Measurements from ENCODE around the gene CACNA1S. TPM values are rescaled to one million over a fixed set of nuclear protein-coding genes. Genes with fewer than 3 reads are reported as not detected.

CACNA1S gene
- total RNA-seq, 1 experiment from 2014 or later, result not detected

- no peak overlapping the region for H3K14ac ChIP-seq (ENCODE audit: insufficient read depth, low read length)
- H4K91ac ChIP-seq (ENCODE audit: insufficient read length, low read depth, low read length), result no peak overlapping the region
- no peaks in the 10 kb centered on the region for H3K27me3 ChIP-seq (ENCODE audit: insufficient read depth, low read length)
- H3K4me3 Mint-ChIP-seq, result no peak overlapping the region
- no peak overlapping the region for H2BK20ac ChIP-seq (ENCODE audit: low read depth, low read length, poor library complexity, severe bottlenecking)
- H3K27ac ChIP-seq (ENCODE audit: insufficient read length, low read depth, low read length), result no peak overlapping the region
- no peak overlapping the region for H3K4me2 ChIP-seq (ENCODE audit: insufficient read depth, insufficient read length, low read length)
- H2AFZ ChIP-seq (ENCODE audit: low read length), result no peak overlapping the region
- H3K4me1 Mint-ChIP-seq, result peaks cover 5 to 18% of the 10 kb centered on the region in 2 experiments
- H3K9me3 Mint-ChIP-seq, result no peaks in the 10 kb centered on the region
- H3K56ac ChIP-seq (ENCODE audit: insufficient read length, low read depth, low read length), result no peak overlapping the region
- H2BK5ac ChIP-seq (ENCODE audit: insufficient read length, low read length), result no peak overlapping the region
- H4K20me1 ChIP-seq (ENCODE audit: control insufficient read depth, insufficient read depth, insufficient read length), result no peaks in the 10 kb centered on the region
- no peaks in the 10 kb centered on the region for H3K36me3 Mint-ChIP-seq (ENCODE audit: insufficient read depth in 1 of 3, low read depth in 3 of 3)
- no peak overlapping the region for H2BK120ac ChIP-seq (ENCODE audit: low read depth, low read length, poor library complexity, severe bottlenecking)
- no peak overlapping the region for H3T11ph ChIP-seq (ENCODE audit: low read length)
- TF ChIP-seq CTCF (conservative IDR thresholded peaks at IDR 0.05), result no peak
- H4K5ac ChIP-seq (ENCODE audit: insufficient read length, low read depth, low read length), result no peak overlapping the region
- WGBS (ENCODE audit: extremely low coverage, insufficient read length, low lambda C conversion rate), result no CpG with 5 or more reads among the region's 5 CpGs
- peaks cover 8% of the 10 kb centered on the region for H3K27me3 Mint-ChIP-seq (ENCODE audit: low read depth)
- no peaks in the 10 kb centered on the region for H3K79me2 ChIP-seq (ENCODE audit: insufficient read depth, low read length)
- H3K27ac Mint-ChIP-seq, result no peak overlapping the region
- no peak for DNase-seq
- H3K4me1 ChIP-seq (ENCODE audit: insufficient read depth, low read length), result no peaks in the 10 kb centered on the region
- no peaks in the 10 kb centered on the region for H3K9me3 ChIP-seq (ENCODE audit: control insufficient read depth, low read depth, low read length)
- no peak overlapping the region for H3K4ac ChIP-seq (ENCODE audit: low read depth, low read length)
- no peaks in the 10 kb centered on the region for H3K23me2 ChIP-seq (ENCODE audit: insufficient read length, low read depth, low read length, poor library complexity, severe bottlenecking)
- no peak overlapping the region for H3K18ac ChIP-seq (ENCODE audit: insufficient read length, low read depth, low read length)
- H4K8ac ChIP-seq (replicated peaks; ENCODE audit: insufficient read length, low read depth, low read length), result no peak overlapping the region
- H3K9ac ChIP-seq (ENCODE audit: extremely low read depth, insufficient read length, low read length), result no peak overlapping the region
- H2BK15ac ChIP-seq (ENCODE audit: low read depth, low read length), result no peak overlapping the region
- no peak overlapping the region for H2BK12ac ChIP-seq (ENCODE audit: insufficient read length, low read depth, low read length)
- H3K23ac ChIP-seq (ENCODE audit: insufficient read length, low read depth, low read length), result no peak overlapping the region
- no peak overlapping the region for H2AK5ac ChIP-seq (ENCODE audit: insufficient read length, low read length)
- no peaks in the 10 kb centered on the region for H3K79me1 ChIP-seq (ENCODE audit: insufficient read depth, low read depth, low read length, poor library complexity, severe bottlenecking)
These were observed 62.9 kb downstream of the CACNA1S start for GRCh38 chr1:201049248-201049831.

Measured in H9 (cell line).